Fibroblast of lung (primary cell): ENCODE data around the gene ADIPOQ. TPM values are rescaled to one million over a fixed set of nuclear protein-coding genes. Genes with fewer than 3 reads are reported as not detected.

ENCODE experiments used
- DNase-seq, 2 donors: peaks; one replicate each; pipeline versions ENCODE4 v3.0.0 to v3.0.0-alpha.2; 2010; ENCODE audit warnings: low read depth in 2 of 2
- H2AFZ ChIP-seq: 2 replicates; pipeline ENCODE4 v1.5.1; 2012; ENCODE audit warnings: low read length, control low read depth, inconsistent platforms
- H3K27ac ChIP-seq: 2 replicates; pipeline ENCODE4 v1.5.1; 2011; ENCODE audit warnings: low read length, control low read depth; ENCODE audit not compliant: insufficient read depth
- H3K27me3 ChIP-seq: 2 replicates; pipeline ENCODE4 v1.5.1; 2011; ENCODE audit warnings: mild to moderate bottlenecking, low read length; ENCODE audit not compliant: control insufficient read depth, insufficient read depth
- H3K36me3 ChIP-seq: 2 replicates; pipeline ENCODE4 v1.5.1; 2011; ENCODE audit warnings: low read length; ENCODE audit not compliant: control insufficient read depth, insufficient read depth
- H3K4me1 ChIP-seq: 2 replicates; pipeline ENCODE4 v1.5.1; 2011; ENCODE audit warnings: low read length; ENCODE audit not compliant: control insufficient read depth, insufficient read depth; ENCODE audit errors: extremely low read depth
- H3K4me2 ChIP-seq: 2 replicates; pipeline ENCODE4 v1.5.1; 2011; ENCODE audit warnings: low read length, control low read depth; ENCODE audit not compliant: insufficient read depth; ENCODE audit errors: extremely low read depth
- H3K4me3 ChIP-seq, 4 experiments: fragments of 200-600 bp in 1 of 4; sonication (generic) in 1 of 4; replicated peaks in 1 of 4; 2 replicates each; pipeline ENCODE4 v1.5.1; 2011 to 2016; ENCODE audit warnings: low read length in 4 of 4, low read depth in 3 of 4, mild to moderate bottlenecking in 3 of 4, control low read depth in 2 of 4, inconsistent platforms in 1 of 4, mixed read lengths in 1 of 4; ENCODE audit not compliant: insufficient read depth in 1 of 4; ENCODE audit errors: control extremely low read depth in 1 of 4
- H3K79me2 ChIP-seq: 2 replicates; pipeline ENCODE4 v1.5.1; 2012; ENCODE audit warnings: mild to moderate bottlenecking, low read length, inconsistent platforms; ENCODE audit not compliant: control insufficient read depth, insufficient read depth
- H3K9ac ChIP-seq: 2 replicates; pipeline ENCODE4 v1.5.1; 2011; ENCODE audit warnings: mild to moderate bottlenecking, low read length, control low read depth; ENCODE audit not compliant: insufficient read depth
- H3K9me3 ChIP-seq: 2 replicates; pipeline ENCODE4 v1.5.1; 2012; ENCODE audit warnings: low read depth, low read length; ENCODE audit not compliant: control insufficient read depth, insufficient read depth
- H4K20me1 ChIP-seq: 2 replicates; pipeline ENCODE4 v1.5.1; 2011; ENCODE audit warnings: low read length; ENCODE audit not compliant: control insufficient read depth, insufficient read depth; ENCODE audit errors: extremely low read depth
- EZH2 ChIP-seq: IDR thresholded peaks from 2 replicates; pipeline ENCODE4 v1.5.1; 2012; ENCODE audit warnings: low read length, control low read depth, mild to moderate bottlenecking; ENCODE audit errors: missing control alignments
- polyA plus RNA-seq, 2 donors: library from polyadenylated mRNA; depleted of rRNA in 1 of 2; stranded (reverse) in 1 of 2; unstranded in 1 of 2; fragments of >200 nt; gene quantifications; 2 replicates each; pipeline ENCODE4 v1.2.1, GENCODE V29; 2011 to 2012; ENCODE audit warnings: missing spikeins in 1 of 2
- total RNA-seq: library from RNA; depleted of rRNA; stranded (reverse); fragments of >200 nt; gene quantifications from 2 replicates; pipeline ENCODE4 v1.2.1, GENCODE V29; 2014
- TF ChIP-seq, protein P1 (sequence below), 2 donors: IDR thresholded peaks in 1 of 2; conservative IDR thresholded peaks in 1 of 2; 1 replicate in 1 of 2; 2 replicates in 1 of 2; pipeline ENCODE4 v1.5.1; 2011 to 2012; ENCODE audit warnings: low read length in 2 of 2, control low read depth in 1 of 2, inconsistent platforms in 1 of 2, low read depth in 1 of 2, mild to moderate bottlenecking in 1 of 2

The ADIPOQ gene
- total and polyA plus RNA-seq, 2 donors (not counting 1 experiment from before 2014, with no cell fraction given) = not detected

GRCh38 chr3:186839874-186840641, 2.5 kb upstream of the ADIPOQ start:
- H3K4me3 ChIP-seq = no peak overlapping the region
- no peak overlapping the region for H3K4me2 ChIP-seq
- no peaks in the 10 kb centered on the region for H3K4me1 ChIP-seq
- TF ChIP-seq, protein P1, sequence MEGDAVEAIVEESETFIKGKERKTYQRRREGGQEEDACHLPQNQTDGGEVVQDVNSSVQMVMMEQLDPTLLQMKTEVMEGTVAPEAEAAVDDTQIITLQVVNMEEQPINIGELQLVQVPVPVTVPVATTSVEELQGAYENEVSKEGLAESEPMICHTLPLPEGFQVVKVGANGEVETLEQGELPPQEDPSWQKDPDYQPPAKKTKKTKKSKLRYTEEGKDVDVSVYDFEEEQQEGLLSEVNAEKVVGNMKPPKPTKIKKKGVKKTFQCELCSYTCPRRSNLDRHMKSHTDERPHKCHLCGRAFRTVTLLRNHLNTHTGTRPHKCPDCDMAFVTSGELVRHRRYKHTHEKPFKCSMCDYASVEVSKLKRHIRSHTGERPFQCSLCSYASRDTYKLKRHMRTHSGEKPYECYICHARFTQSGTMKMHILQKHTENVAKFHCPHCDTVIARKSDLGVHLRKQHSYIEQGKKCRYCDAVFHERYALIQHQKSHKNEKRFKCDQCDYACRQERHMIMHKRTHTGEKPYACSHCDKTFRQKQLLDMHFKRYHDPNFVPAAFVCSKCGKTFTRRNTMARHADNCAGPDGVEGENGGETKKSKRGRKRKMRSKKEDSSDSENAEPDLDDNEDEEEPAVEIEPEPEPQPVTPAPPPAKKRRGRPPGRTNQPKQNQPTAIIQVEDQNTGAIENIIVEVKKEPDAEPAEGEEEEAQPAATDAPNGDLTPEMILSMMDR (conservative IDR thresholded peaks at IDR 0.05 in 1 of 2, IDR thresholded peaks at IDR 0.05 in 1 of 2; ENCODE audit: low read depth in 1 of 2, low read length in 2 of 2) = no peak
- no peak for TF ChIP-seq EZH2
- H3K9ac ChIP-seq = no peak overlapping the region
- H3K9me3 ChIP-seq = no peaks in the 10 kb centered on the region
- H3K36me3 ChIP-seq = no peaks in the 10 kb centered on the region
- H3K79me2 ChIP-seq = no peaks in the 10 kb centered on the region
- H4K20me1 ChIP-seq = no peaks in the 10 kb centered on the region
- H3K27me3 ChIP-seq = no peaks in the 10 kb centered on the region
- no peak overlapping the region for H2AFZ ChIP-seq
- H3K27ac ChIP-seq = no peak overlapping the region
- peak; percentile 53 to 79 for DNase-seq

DNA sequence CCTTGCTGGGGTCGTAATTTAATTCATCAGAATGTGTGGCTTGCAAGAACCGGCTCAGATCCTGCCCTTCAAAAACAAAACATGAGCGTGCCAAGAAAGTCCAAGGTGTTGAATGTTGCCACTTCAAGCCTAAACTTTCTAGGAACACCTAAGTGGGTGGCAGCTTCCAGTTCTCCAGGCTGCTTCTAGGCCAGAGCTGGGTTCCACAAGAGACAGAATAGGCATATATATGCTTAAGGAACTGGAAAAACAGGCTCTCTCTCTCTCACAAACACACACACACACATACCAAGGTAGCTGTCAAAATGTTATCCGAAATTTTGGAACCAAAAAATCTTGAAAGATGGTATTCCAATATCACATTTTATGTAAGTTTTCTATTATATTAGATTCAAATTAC, 890 bp upstream of the ADIPOQ start:
- no peak for TF ChIP-seq EZH2
- TF ChIP-seq, protein P1 (conservative IDR thresholded peaks at IDR 0.05 in 1 of 2, IDR thresholded peaks at IDR 0.05 in 1 of 2; ENCODE audit: low read depth in 1 of 2, low read length in 2 of 2) = no peak
- DNase-seq = no peak
- Histone ChIP-seq H2AFZ (no peak overlapping the region), H3K9me3 (no peaks in the 10 kb centered on the region), H3K27ac (no peak overlapping the region), H3K9ac (no peak overlapping the region), H3K4me1 (no peaks in the 10 kb centered on the region), H3K4me2 (no peak overlapping the region), H3K4me3 (no peak overlapping the region), H3K27me3 (peaks cover 4% of the 10 kb centered on the region), H4K20me1 (no peaks in the 10 kb centered on the region), H3K36me3 (no peaks in the 10 kb centered on the region), H3K79me2 (no peaks in the 10 kb centered on the region)

DNA sequence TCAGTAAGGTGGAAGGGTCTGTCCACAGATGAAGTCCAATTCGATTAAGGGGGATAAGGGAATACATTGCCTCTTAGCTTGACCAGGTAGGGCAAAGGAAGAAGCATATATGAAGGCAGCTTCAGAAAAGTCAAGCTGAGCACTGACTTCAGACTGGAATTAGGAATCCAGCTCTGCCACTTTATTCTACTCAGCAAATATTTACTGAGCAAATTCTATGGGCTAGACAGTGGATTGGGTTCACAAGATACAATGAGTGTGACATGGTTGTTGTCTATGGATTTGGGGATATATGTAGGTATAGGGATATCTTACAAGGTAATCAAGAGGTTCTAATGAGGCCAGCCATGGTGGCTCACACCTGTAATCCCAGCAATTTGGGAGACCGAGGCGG, 526 bp downstream of the ADIPOQ start:
- peaks cover 7% of the 10 kb centered on the region for H3K27me3 ChIP-seq
- H3K4me3 ChIP-seq = no peak overlapping the region
- no peaks in the 10 kb centered on the region for H3K4me1 ChIP-seq
- TF ChIP-seq, protein P1 (conservative IDR thresholded peaks at IDR 0.05 in 1 of 2, IDR thresholded peaks at IDR 0.05 in 1 of 2; ENCODE audit: low read depth in 1 of 2, low read length in 2 of 2) = no peak
- no peak for TF ChIP-seq EZH2
- no peaks in the 10 kb centered on the region for H3K36me3 ChIP-seq
- DNase-seq = no peak
- H3K9me3 ChIP-seq = no peaks in the 10 kb centered on the region
- H4K20me1 ChIP-seq = no peaks in the 10 kb centered on the region
- H2AFZ ChIP-seq = no peak overlapping the region
- no peak overlapping the region for H3K27ac ChIP-seq
- no peak overlapping the region for H3K4me2 ChIP-seq
- no peak overlapping the region for H3K9ac ChIP-seq
- H3K79me2 ChIP-seq = no peaks in the 10 kb centered on the region
